CD14-positive monocyte (primary cell): ENCODE measurements around the gene TNIK. TPM values are rescaled to one million over a fixed set of nuclear protein-coding genes. Genes with fewer than 3 reads are reported as not detected.

Experiments
- DNase-seq, 3 donors: peaks; one replicate each; pipeline ENCODE4 v3.0.0-alpha.2; 2011 to 2022
- H2AFZ ChIP-seq: 2 replicates; pipeline ENCODE4 v1.6.0; 2012; ENCODE audit warnings: mild to moderate bottlenecking, low read depth, low read length, inconsistent platforms; ENCODE audit not compliant: insufficient read depth, poor library complexity, severe bottlenecking
- H3K27ac ChIP-seq, 2 donors: 1 replicate in 1 of 2; 2 replicates in 1 of 2; pipeline ENCODE4 v1.5.1; 2012 to 2013; ENCODE audit warnings: low read length in 2 of 2, control low read depth in 1 of 2, inconsistent platforms in 1 of 2, low read depth in 1 of 2, mild to moderate bottlenecking in 1 of 2
- H3K27me3 ChIP-seq, 2 donors: one replicate each; pipeline versions ENCODE4 v1.6.0 to v1.6.1; 2011 to 2013; ENCODE audit warnings: low read length in 2 of 2; ENCODE audit not compliant: control insufficient read depth in 2 of 2, insufficient read depth in 2 of 2
- H3K36me3 ChIP-seq, 2 donors: replicated peaks in 1 of 2; 1 replicate in 1 of 2; 2 replicates in 1 of 2; pipeline versions ENCODE4 v1.5.1 to v1.6.1; 2012 to 2013; ENCODE audit warnings: low read length in 2 of 2, control low read depth in 1 of 2, inconsistent platforms in 1 of 2, mild to moderate bottlenecking in 1 of 2; ENCODE audit not compliant: insufficient read depth in 2 of 2, control insufficient read depth in 1 of 2
- H3K4me1 ChIP-seq, 2 donors: 1 replicate in 1 of 2; 2 replicates in 1 of 2; pipeline versions ENCODE4 v1.5.1 to v1.6.1; 2012 to 2013; ENCODE audit warnings: low read length in 2 of 2, control low read depth in 1 of 2, inconsistent platforms in 1 of 2, mild to moderate bottlenecking in 1 of 2, moderate library complexity in 1 of 2; ENCODE audit not compliant: insufficient read depth in 2 of 2, control insufficient read depth in 1 of 2
- H3K4me2 ChIP-seq: replicated peaks from 2 replicates; pipeline ENCODE3; 2012; ENCODE audit warnings: low read length, moderate library complexity, mild to moderate bottlenecking; ENCODE audit not compliant: poor library complexity, severe bottlenecking; ENCODE audit errors: extremely low read depth
- H3K4me3 ChIP-seq, 3 experiments: fragments of 200-600 bp in 1 of 3; sonication (generic) in 1 of 3; replicated peaks in 1 of 3; 1 replicate in 2 of 3; 2 replicates in 1 of 3; pipeline ENCODE4 v1.5.1; 2011 to 2013; ENCODE audit warnings: low read length in 3 of 3, mild to moderate bottlenecking in 3 of 3, control low read depth in 2 of 3, low read depth in 2 of 3, inconsistent platforms in 1 of 3, moderate library complexity in 1 of 3
- H3K79me2 ChIP-seq: 2 replicates; pipeline ENCODE4 v1.6.0; 2012; ENCODE audit warnings: mild to moderate bottlenecking, control low read depth, inconsistent platforms, low read length, moderate library complexity; ENCODE audit not compliant: insufficient read depth
- H3K9ac ChIP-seq: 2 replicates; pipeline ENCODE4 v1.6.0; 2017; ENCODE audit warnings: low read length, mild to moderate bottlenecking; ENCODE audit not compliant: insufficient read depth, poor library complexity, severe bottlenecking
- H3K9me3 ChIP-seq, 2 donors: replicated peaks in 1 of 2; 1 replicate in 1 of 2; 2 replicates in 1 of 2; pipeline versions ENCODE4 v1.5.1 to v1.6.1; 2012 to 2013; ENCODE audit warnings: low read length in 2 of 2, control low read depth in 1 of 2; ENCODE audit not compliant: control insufficient read depth in 1 of 2, insufficient read depth in 1 of 2
- H4K20me1 ChIP-seq: 2 replicates; pipeline ENCODE4 v1.6.0; 2012; ENCODE audit warnings: mild to moderate bottlenecking, low read length, control low read depth, moderate library complexity; ENCODE audit not compliant: insufficient read depth
- H3K27ac Mint-ChIP-seq, 7 donors: one replicate each; pipeline ENCODE4 v1.8.0; 2020; ENCODE audit warnings: mild to moderate bottlenecking in 7 of 7, mixed read lengths in 7 of 7, moderate library complexity in 6 of 7, inconsistent platforms in 2 of 7
- H3K27me3 Mint-ChIP-seq, 3 donors: one replicate each; pipeline ENCODE4 v1.8.0; 2021 to 2022; ENCODE audit warnings: low read depth in 3 of 3, mild to moderate bottlenecking in 3 of 3, mixed read lengths in 3 of 3, moderate library complexity in 3 of 3, inconsistent platforms in 1 of 3
- H3K36me3 Mint-ChIP-seq, 2 donors: one replicate each; pipeline ENCODE4 v1.8.0; 2020; ENCODE audit warnings: mixed read lengths in 2 of 2, inconsistent platforms in 1 of 2, mild to moderate bottlenecking in 1 of 2
- H3K4me1 Mint-ChIP-seq: one replicate; pipeline ENCODE4 v1.8.0; 2020; ENCODE audit warnings: mild to moderate bottlenecking, mixed read lengths
- H3K4me3 Mint-ChIP-seq, 2 donors: one replicate each; pipeline ENCODE4 v1.8.0; 2020; ENCODE audit warnings: mild to moderate bottlenecking in 2 of 2, mixed read lengths in 2 of 2, moderate library complexity in 1 of 2
- H3K9me3 Mint-ChIP-seq, 7 donors: one replicate each; pipeline ENCODE4 v1.8.0; 2020 to 2022; ENCODE audit warnings: mixed read lengths in 7 of 7, mild to moderate bottlenecking in 6 of 7, moderate library complexity in 6 of 7, inconsistent platforms in 2 of 7
- CTCF ChIP-seq: fragments of 200-600 bp; IDR thresholded peaks from one replicate; pipeline ENCODE4 v1.8.0; 2022; ENCODE audit warnings: antibody characterized with exemption, mild to moderate bottlenecking
- WGBS: methylation state at CpG from one replicate; pipeline ENCODE4 v1.1.5; 2013; ENCODE audit warnings: missing lambda C conversion rate; ENCODE audit not compliant: insufficient coverage; 5-methylcytosine and 5-hydroxymethylcytosine counted together
- intact Hi-C, 2 donors: fragments of 100-400 bp; cut with micrococcal nuclease; formaldehyde crosslinking; loops; one replicate each; pipeline versions ENCODE4 v1.15.0 to v1.15.1; 2023
- polyA plus RNA-seq, 3 donors: library from polyadenylated mRNA; depleted of rRNA in 1 of 3; unstranded in 2 of 3; stranded (reverse) in 1 of 3; fragments of 300-500 nt in 2 of 3; fragments of >200 nt in 1 of 3; fragmentation: Illumina TruSeq in 2 of 3; gene quantifications; 1 replicate in 2 of 3; 2 replicates in 1 of 3; pipeline ENCODE4 v1.2.3, GENCODE V29; 2012 to 2021

TNIK gene
- polyA plus RNA-seq, 3 donors = 0.36 to 1.8 (median 0.75) TPM

DNA sequence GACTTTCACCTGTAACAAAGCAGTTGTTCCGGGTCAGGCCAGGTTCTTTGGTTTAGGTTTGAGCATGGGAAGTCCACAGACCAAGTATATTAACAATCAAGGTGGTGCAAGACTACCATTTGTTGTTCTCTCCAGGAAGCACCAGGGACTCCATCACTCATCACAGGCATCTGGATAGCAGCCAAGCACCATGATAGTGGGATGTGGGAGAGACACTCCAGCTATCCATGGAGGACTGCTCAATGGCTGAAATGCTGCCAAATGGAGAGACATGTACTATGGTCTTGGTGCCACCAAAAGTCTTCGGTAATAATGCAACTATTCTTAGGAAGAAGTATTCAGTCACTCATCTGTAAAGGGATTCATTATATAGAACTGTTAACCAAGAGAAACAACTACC is 143.0 kb downstream of the TNIK start:
- Mint-ChIP-seq H3K27me3 (peaks cover 0 to 2% (median 2%) of the 10 kb centered on the region in 3 donors), H3K4me1 (peaks cover 4% of the 10 kb centered on the region), H3K36me3 (no peaks in the 10 kb centered on the region), H3K9me3 (no peaks in the 10 kb centered on the region), H3K4me3 (no peak overlapping the region), H3K27ac (no peak overlapping the region)
- Histone ChIP-seq H3K79me2 (no peaks in the 10 kb centered on the region), H3K36me3 (no peaks in the 10 kb centered on the region), H3K4me2 (no peak overlapping the region), H3K27ac (no peak overlapping the region), H3K9ac (no peak overlapping the region), H4K20me1 (no peaks in the 10 kb centered on the region), H2AFZ (no peak overlapping the region), H3K27me3 (no peaks in the 10 kb centered on the region), H3K4me3 (no peak overlapping the region), H3K9me3 (no peaks in the 10 kb centered on the region), H3K4me1 (no peaks in the 10 kb centered on the region)
- no CpG with 5 or more reads among the region's 2 CpGs for WGBS
- TF ChIP-seq CTCF = no peak
- intact Hi-C loops = no loop called here
- DNase-seq = no peak

GRCh38 chr3:171315919-171316318 is 144.3 kb downstream of the TNIK start:
- H3K79me2 ChIP-seq = no peaks in the 10 kb centered on the region
- no peak overlapping the region for H3K4me2 ChIP-seq
- H3K9me3 ChIP-seq = no peaks in the 10 kb centered on the region
- H3K27ac ChIP-seq = no peak overlapping the region
- WGBS = no CpG with 5 or more reads among the region's 4 CpGs
- TF ChIP-seq CTCF = no peak
- Mint-ChIP-seq H3K4me1 (peaks cover 10% of the 10 kb centered on the region), H3K27me3 (peaks cover 2 to 3% (median 2%) of the 10 kb centered on the region in 3 donors), H3K36me3 (no peaks in the 10 kb centered on the region), H3K4me3 (no peak overlapping the region), H3K9me3 (no peaks in the 10 kb centered on the region), H3K27ac (no peak overlapping the region)
- H3K36me3 ChIP-seq = no peaks in the 10 kb centered on the region
- H3K9ac ChIP-seq = no peak overlapping the region
- no peaks in the 10 kb centered on the region for H3K4me1 ChIP-seq
- DNase-seq = no peak
- no peak overlapping the region for H3K4me3 ChIP-seq
- H3K27me3 ChIP-seq = no peaks in the 10 kb centered on the region
- H4K20me1 ChIP-seq = no peaks in the 10 kb centered on the region
- intact Hi-C loops = no loop called here
- H2AFZ ChIP-seq = no peak overlapping the region
